Activated CD8-positive, alpha-beta memory T cell treated with anti-CD3 and anti-CD28 coated beads for 1 hour (primary cell): ENCODE results near the gene RHNO1.

Source experiments
- DNase-seq, 2 donors: peaks; one replicate each; pipeline ENCODE4 v3.0.0-alpha.2; 2020; ENCODE audit warnings: low read depth in 1 of 2; ENCODE audit errors: extremely low read depth in 1 of 2

RHNO1 gene, protein sequence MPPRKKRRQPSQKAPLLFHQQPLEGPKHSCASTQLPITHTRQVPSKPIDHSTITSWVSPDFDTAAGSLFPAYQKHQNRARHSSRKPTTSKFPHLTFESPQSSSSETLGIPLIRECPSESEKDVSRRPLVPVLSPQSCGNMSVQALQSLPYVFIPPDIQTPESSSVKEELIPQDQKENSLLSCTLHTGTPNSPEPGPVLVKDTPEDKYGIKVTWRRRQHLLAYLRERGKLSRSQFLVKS

DNA sequence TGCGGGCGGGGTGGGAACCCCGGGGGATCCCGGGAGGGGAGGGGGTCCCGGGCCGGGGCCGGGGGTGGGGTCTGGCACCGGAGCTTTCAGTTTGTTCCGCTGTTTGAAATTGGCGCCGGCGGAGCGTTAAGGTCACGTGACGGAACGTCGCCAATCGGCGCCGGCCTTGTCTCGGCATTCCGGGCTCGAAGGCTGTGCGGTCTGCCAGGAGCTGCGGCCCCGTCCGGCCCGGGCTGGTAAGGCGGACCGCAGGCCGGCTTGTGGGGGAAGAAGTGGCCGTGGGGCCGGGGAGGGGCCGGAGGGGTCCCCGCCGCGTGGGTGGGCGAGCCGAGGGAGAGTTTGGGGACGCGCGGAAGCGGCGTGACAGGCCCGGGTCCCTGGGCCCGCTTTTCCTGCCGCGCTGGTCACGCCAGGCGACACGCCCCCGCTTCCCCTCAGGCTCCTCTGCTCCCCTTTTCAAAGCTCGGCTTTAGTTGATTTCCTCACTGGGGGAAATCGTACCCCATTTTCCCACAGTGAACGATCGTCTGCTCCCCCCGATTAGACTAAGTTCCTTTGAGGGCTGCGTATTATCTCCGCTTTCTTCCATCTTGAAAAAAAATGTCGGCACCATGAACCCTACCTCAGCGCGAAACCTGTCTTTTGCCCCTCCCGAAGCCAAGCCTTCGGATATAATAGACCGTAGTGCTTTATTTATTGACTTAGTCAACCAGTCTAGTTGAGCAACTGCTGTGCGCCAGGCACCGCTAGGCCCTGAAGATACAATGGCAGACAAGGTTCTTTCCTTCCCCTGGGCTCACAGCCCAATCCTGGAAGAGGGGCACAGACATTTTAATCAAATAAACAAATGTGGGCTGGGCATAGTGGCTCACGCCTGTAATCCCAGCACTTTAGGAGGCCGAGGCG lies at the start of gene RHNO1, which contains the start of gene FOXM1:
TSS of gene RHNO1 (plus strand) at position 177 of the 906 bp plus-strand sequence. CDS start 8,144 bp downstream, outside the sequence.
TSS of gene FOXM1 (minus strand) at position 128 of the 906 bp plus-strand sequence. CDS start 2,696 bp downstream, outside the sequence.
- peak; percentile 58 to 79 for DNase-seq

DNA sequence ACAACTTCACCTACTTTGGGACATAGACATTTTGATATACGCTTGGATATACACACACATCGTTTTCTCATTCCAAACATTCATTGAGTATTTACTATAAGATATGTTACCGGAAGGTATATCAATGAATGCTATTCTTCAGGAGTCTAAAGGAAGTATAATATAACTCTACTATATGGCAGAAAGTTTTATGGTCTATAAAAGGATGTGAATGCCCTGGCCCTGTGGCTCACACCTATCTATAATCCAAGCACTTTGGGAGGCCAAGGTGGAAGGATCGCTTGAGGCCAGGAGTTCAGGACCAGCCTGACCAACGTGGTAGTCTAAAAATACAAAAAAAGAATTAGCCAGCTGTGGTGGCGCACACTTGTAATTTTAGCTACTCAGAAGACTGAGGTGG lies 47.7 kb upstream of the RHNO1 start:
- no peak for DNase-seq

DNA sequence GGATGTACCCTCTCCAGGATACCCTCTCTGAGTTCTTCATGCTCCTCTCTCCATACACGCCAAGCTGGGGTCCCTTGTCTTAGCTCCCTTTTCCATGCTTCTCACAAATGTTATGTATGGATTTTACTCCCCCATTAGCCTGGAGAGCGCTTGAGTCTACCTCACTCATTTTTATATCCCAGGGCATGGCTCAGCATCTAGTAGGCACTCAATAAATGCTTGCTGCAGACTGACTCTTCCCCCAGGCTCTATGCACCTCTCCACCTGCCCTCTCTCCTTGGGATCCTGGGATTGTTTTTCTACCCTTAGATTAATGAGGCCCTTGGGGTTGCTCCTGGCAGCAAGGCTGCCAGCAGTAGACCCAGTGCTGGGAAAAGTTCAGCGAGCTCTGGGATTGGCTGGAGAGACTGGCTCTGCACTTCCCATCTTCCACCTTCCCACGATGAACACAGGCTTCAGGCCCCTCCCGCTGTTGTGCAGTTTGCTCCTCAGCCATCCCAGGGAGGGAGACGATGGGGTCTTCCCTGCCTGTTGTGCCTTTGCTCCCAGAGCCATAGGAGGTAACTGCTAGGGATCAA lies 44.4 kb upstream of the RHNO1 start:
- no peak for DNase-seq

DNA sequence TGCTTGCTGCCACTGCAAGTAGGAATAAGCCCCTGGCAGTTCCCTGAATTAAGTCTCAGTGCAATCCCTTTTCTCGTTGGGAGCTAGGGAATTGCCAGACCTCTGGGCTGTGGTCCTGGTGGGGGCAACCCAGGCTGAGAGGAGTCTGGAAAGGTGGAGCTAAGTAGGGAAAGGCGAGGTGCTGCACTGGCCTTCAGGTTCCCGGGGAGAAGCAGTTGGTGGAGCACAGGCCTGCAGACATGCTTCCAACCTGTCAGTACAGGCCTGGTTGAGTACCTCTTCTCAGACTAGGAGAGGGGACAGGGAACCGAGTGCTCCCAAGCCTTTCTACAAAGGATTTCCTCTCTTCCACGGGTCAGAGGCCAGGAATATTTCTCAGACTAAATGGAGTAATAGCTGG lies 43.7 kb upstream of the RHNO1 start:
- no peak for DNase-seq

DNA sequence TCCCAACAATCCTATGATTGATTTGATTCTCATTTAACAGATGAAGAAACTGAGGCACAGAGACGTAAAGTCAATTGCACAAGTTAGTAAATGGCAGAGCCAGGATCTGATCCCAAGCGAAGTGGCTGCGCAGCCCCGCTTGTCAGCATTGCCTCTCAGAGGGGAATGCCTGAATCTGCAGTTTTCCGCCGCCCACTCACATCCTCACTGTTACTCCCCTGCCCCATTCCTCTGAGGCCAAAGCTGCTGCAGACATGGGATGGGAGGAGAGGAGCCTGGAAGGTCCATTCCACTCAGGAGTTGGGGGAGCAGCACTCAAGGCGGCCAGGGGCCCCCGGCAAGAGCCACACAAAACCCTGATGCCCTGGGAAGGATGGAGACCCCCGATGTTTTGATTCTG lies 43.2 kb upstream of the RHNO1 start:
- DNase-seq = no peak

DNA sequence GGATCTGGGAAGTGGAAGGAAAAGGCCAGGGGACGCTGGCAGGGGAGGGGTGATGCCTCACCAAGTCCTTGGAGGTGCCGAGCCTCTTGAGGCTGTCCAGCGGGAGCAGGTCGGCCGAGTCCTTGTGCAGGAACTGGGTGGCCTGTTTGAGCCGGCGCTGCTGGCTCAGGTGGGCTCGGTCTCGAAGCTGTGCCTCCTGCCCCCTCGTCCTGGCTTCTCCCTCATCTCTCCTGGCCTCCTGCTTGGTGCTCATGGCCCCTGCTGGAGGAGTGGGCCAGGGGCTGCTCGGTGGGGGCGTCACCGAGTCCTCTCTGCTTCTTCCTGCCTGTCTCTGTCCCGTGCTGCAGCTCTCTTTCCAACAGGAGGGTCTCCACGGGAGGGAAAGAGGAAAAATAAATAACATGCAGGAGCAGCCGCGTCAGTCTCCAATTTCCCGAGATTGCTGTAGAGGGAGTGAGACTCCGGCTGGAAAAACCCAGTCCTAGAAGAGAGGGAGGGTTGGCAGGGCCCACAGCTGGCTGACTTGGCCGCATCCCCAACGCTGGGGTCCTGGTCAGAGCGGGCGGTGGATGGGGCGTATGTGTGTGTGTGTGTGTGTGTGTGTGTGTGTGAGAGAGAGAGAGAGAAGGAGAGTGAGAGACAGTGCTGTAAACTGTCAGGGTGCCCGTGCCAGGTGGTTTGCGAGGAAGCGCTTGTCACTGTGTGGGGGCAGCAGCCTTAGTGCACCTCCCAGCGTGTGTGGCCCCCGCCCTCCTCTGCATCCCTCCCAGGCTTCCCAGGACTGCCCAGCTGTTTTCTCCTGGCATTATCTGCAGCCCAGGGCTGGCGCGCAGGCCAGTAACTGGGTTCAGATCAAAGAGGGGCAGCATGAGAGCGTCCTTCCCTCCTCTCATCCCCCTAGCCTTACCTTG lies 42.2 kb upstream of the RHNO1 start, which contains the start of gene NRIP2:
TSS of gene NRIP2 (minus strand) at position 455 of the 911 bp plus-strand sequence. CDS start at position 403, 52 bp downstream.
- DNase-seq = no peak

DNA sequence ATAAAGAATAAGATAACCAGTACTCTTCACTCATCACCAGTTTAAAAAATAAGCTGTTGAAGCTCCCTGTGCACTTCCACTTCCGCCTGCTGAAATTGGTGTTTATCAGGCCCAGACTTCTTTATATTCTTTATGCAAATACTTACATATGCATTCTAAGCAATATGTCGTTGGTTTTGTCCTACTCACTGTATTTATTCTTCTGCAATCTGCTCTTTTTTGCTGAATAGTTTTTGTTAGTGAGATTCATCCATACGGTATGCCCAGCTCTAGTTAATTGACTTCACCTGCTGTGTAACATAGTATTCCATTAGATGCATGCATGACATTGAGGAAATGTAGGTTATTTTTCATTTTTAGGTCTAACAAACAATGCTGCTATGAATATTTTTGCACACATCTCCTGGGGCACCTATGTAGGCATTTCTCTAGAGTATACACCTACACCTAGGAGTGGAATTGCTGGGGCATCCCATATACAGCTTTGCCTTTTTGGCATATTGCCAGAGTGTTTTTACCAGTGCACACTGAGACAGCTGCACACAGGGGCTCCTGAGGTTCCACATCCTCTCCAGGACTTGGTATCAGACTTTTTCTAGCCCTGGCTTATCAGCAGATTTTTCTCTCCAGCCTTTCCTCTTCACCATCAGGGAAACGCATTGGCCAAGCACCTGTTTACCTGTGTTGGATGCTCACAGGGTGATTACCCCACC lies 41.2 kb upstream of the RHNO1 start:
- no peak for DNase-seq

DNA sequence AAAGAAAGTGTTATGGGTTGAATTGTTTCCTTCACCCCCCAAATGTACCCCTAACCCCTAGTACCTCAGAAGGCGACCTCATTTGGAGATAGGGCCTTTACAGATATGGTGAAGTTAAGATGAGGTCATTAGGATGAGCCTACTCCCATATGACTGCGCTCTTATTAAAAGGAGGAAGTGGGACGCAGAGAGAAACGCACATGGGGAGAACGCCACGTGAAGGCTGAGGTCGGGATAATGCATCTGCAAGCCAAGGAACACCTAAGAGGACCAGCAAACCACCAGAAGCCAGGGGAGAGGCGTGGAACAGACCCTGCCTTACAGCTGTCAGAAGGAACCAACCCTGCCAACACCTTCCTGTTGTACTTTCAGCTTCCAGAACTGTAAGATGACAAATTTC lies 40.4 kb upstream of the RHNO1 start:
- no peak for DNase-seq

DNA sequence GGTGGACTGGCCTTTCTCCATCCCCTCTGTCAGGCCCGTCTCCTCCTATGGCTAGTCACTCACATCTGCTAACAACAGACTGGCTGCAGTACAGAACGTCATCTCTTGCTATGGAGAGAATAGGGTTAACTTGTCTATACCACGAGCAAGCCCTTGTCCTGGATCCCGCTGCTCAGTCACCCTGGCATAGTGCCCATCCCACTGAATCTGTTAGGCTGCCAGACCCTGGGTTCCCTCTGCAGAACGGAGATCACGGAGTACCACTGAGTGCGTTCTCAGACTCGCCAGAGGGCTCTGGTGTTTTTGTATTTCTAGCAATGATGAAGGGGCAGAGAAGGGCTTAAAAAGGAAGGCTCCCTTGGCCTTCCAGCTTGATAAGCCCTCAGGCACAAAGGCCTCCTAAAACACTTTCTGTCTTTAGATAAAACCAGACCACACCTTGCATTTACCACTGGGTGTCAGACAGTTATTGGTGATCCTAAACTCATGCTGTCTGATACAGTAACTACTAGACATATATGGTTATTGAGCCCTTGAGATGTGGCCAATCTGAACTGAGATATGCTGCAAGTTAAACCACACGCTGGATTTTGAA lies 35.9 kb upstream of the RHNO1 start:
- DNase-seq = no peak

DNA sequence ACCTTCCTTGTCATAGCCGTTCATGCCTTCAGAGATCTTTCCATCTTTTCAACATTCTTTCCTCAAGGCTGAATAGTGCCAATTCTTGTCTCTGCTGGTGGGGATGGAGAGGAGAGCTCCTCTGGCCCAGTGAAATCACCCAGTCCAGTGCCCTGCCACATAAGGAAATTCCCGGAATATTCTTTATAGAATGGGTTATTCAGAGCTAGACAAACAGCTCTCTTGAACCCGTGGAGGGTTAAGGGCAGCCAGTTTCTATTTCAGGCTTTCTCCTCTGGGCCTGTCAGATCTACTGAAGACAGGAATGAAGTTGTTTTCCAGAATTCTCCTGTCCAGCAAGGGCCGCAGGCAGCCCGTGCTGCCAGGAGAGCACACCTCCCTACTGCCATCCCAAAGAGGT lies 34.1 kb upstream of the RHNO1 start:
- DNase-seq = no peak

DNA sequence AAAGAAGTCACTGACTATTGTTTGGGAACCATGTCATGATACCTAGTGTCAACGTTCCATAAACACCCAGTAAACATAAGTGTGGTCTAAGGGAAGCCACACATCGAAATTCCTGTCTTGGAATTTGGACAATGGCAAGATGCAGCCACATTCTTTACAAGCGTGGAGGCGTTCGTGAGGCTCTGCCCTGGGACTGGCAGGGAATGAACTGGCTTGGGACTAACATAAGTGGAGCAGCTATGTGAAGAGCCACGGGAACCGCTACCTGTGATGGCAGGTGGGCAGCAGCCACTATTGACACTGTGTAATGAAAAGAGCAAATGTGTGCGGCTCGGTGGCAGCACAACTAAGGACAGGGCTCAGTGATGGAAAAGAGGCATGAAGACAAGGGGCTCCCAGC lies 32.2 kb upstream of the RHNO1 start:
- DNase-seq = no peak

DNA sequence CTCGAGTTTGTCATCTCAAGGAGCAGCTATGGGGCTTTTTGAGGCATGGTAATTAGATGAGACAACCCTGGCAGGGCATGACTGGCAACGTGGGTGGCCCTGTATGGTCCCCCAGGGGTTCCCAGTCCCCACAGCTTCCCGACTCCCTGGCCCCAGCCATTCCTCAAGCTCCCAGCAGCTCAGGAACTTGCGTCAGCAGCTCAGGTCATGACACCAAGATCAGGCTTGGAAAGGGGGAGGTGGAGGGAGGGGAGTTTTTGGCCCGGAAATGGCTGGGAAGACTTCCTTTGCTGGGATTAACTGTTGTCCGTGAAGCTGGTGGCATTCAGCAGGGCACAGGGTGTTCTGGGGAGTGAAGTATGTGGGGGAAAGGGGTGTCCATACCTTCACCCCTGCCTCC lies 31.7 kb upstream of the RHNO1 start:
- DNase-seq = no peak

DNA sequence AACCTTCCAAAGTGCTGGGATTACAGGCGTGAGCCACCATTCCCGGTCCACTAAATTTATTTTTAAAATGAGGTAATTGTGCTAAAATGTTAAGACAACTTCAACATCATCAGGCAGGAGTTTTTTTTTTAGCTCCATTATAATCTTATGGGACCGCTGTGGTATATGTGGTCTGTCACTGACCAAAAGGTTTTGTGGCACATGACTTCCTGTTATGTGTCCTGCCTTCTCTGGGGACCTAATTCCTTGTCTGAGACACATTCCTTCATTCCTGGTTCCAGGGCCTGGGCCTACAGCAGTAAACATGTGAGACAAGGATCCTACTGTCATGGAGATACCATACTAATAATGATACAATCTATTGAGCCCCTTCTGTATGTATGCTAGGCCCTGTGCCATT lies 25.1 kb upstream of the RHNO1 start:
- no peak for DNase-seq

DNA sequence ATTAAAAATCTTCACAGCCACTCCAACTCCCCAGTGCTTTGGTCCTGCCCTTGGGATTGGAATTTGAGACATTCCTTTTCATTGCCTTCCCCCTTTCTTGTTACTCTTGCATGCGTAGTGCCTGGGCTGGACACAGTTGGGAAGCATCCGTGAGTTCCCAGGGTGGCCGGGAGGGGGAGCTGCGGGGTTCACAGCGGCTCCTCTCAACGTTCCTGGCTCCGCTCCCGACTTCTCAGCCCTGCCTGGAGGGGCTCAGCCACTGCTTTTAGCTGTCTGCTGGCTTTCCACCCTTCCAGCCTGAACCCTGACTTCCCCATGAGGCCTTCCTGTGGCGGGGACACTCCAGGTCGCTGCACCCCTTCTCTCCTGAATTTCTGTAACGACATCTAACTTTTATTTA lies 23.4 kb upstream of the RHNO1 start:
- DNase-seq = peak in 1 of 2 donors; percentile 9

DNA sequence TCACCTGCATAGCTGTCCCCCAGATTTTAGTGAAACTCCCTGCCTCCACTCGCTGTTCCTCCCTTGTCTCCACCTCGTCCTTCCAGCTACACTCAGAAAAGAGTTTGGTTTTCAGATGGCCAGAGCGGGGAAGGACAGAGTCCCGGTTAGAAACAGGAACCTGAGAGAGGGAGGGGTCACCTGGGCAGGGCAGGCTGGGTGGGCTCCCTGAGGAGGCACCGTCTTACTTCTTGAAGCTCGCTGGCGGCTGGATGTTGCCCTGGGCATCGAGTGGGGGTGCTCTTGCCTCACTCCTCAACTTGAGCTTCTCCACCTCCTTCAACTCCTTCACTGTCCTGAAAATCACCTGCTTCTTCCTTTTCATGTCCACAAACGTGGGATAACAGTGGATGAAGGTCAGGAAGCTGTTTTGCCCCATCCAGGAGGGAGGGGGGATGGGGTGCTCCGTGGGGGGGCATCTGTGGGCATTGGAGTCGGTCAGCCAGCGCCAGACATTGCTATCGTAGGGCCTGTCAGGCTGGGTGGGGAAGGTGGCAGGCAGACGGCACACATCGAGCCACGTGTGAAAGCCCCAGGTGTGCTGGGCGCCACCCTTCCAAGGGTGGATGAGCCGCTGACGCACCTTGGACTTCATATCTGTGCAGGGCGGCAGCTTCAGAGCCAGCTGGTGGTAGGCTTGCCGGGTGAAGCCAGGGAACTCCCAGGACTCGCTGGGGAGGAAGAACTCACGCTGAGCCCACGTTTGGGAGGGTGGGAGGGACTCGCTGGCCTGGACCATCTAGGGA lies 22.2 kb upstream of the RHNO1 start:
- DNase-seq = no peak

DNA sequence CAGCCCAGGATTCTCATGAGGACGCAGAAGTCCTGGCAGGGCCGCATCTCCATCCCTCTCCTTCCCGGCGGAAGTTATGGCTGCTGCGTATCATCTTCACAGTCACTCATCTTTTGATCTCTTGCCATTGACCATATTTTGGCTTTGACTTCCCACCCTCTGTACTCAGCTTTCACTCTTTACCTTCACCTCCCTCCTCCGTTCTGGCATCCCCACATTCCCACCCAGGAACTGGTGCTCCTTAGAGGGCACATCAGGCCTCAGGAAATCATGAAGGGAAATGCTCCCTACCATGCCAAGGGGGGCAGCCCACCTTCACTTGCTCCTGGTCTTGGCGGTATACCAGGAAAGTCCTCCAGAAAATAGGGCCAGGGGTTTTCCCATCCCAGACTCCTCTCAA lies 21.5 kb upstream of the RHNO1 start:
- DNase-seq = no peak

DNA sequence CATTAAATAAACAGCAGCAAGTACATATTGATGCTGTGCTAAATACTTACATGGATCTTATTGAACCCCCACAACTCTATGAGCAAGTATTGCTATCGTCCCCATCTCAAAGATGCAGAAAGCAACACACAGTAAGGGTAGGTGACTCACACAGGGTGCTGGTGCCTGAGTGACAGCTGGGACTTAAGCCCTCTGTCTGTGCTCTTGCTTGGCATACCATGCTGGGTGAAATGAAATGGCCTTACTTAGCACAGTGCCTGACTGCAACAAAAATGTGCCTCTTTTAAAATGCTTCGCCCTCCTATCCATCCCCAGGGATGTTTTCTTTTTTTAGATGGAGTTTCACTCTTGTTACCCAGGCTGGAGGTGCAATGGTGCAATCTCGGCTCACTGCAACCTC lies 21.0 kb upstream of the RHNO1 start:
- no peak for DNase-seq

DNA sequence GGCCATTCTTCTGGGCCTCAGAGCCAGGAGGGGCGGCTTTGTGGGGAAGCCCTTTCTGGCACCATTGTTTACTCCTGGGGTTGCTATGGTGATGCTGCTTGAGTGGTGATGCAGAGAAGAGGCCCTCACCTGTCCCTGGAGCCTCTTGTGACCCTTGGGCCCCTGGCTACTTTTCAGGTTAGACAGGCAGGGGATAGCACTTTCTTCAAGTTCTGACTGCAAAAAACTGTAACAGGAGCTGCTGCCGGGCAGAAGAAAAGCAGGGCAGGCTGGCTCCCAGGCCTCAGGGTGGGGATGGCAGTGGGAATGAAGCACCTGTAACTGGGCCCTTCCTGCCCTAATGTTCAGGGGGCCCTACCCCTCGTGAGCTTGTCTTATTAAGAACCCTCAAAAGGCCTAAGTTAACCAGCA lies 20.0 kb upstream of the RHNO1 start, which contains the start of gene TEX52:
TSS of gene TEX52 (minus strand) at position 19 of the 411 bp plus-strand sequence. CDS start at position 6, 13 bp downstream.
- no peak for DNase-seq

DNA sequence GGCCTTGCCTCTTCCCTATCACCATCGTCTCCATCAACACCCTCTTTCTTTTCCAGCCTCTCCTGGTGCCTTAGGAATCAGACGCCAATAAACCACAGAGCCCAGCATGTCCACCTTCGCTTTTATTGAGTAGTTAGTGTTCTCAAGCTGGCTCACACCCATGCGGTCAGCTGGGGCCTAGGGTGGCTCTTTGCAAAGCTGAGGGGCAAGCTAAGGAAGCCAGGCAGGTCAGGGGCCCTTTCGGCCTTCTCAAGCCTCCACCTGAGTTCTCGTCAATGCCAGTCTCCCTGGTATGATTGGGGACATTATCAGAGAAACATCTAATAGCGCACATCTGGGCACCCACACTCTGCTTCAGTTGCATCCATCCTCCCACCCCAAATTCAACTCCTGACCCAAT lies 19.4 kb upstream of the RHNO1 start:
- DNase-seq = no peak
